ENCODE data around the gene ACBD5.

The ACBD5 gene

GRCh38 chr10:27150261-27150660, 90.3 kb downstream of the ACBD5 start:
- DNase-seq, result no peak

- no peak for DNase-seq
These were observed 92.9 kb downstream of the ACBD5 start for GRCh38 chr10:27147701-27148100.

GRCh38 chr10:27145937-27146336, 94.7 kb downstream of the ACBD5 start:
- no peak for DNase-seq
